GM18502 (cell line): ENCODE measurements around the gene DALRD3.

Experiments used
- ATAC-seq: cut with Tn5 transposase; IDR thresholded peaks from one replicate; pipeline ENCODE4 v1.9.1; 2021; ENCODE audit warnings: mild to moderate bottlenecking; ENCODE audit not compliant: unreplicated experiment, poor library complexity

DALRD3 gene

GRCh38 chr3:49017971-49018706 is at the start of gene DALRD3:
Gene DALRD3 (minus strand): TSS chr3:49018580. CDS start chr3:49018564, 16 bp downstream.
- ATAC-seq: no peak

GRCh38 chr3:49058011-49058410 is 39.6 kb upstream of the DALRD3 start:
- no peak for ATAC-seq

- no peak for ATAC-seq
Observed at GRCh38 chr3:49057268-49057667, 38.9 kb upstream of the DALRD3 start.

GRCh38 chr3:49054344-49054862 is 36.0 kb upstream of the DALRD3 start:
- ATAC-seq: no peak

- ATAC-seq: no peak
Observed at GRCh38 chr3:49053543-49053942, 35.2 kb upstream of the DALRD3 start.

- no peak for ATAC-seq
Observed at GRCh38 chr3:49035281-49035680, 16.9 kb upstream of the DALRD3 start.

GRCh38 chr3:49034650-49035049 is 16.3 kb upstream of the DALRD3 start:
- no peak for ATAC-seq

GRCh38 chr3:49032646-49033304 is 14.4 kb upstream of the DALRD3 start:
- no peak for ATAC-seq

- no peak for ATAC-seq
Observed at GRCh38 chr3:49030321-49030720, 11.9 kb upstream of the DALRD3 start.

GRCh38 chr3:49029563-49029884 is 11.1 kb upstream of the DALRD3 start:
- no peak for ATAC-seq

GRCh38 chr3:49028673-49029562 is 10.5 kb upstream of the DALRD3 start, which contains the start of gene IMPDH2:
Gene IMPDH2 (minus strand): TSS chr3:49029398. CDS start chr3:49029350, 48 bp downstream.
- peak; percentile 89 for ATAC-seq

GRCh38 chr3:49028298-49028672 is 9.9 kb upstream of the DALRD3 start:
- ATAC-seq: no peak

- no peak for ATAC-seq
Observed at GRCh38 chr3:49027634-49028033, 9.3 kb upstream of the DALRD3 start.

GRCh38 chr3:49026536-49026935 is 8.2 kb upstream of the DALRD3 start:
- no peak for ATAC-seq

- no peak for ATAC-seq
Observed at GRCh38 chr3:49025793-49026520, 7.6 kb upstream of the DALRD3 start.

GRCh38 chr3:49025005-49025792 is 6.8 kb upstream of the DALRD3 start:
- no peak for ATAC-seq

GRCh38 chr3:49024449-49024848 is 6.1 kb upstream of the DALRD3 start:
- ATAC-seq: no peak

GRCh38 chr3:49023775-49024174 is 5.4 kb upstream of the DALRD3 start:
- ATAC-seq: no peak

GRCh38 chr3:49022688-49023171 is 4.3 kb upstream of the DALRD3 start:
- no peak for ATAC-seq
